Mammary epithelial cell (primary cell): ENCODE results near the gene GRHL3.

ENCODE experiments used
- EZH2 ChIP-seq: IDR thresholded peaks from 2 replicates; pipeline ENCODE4 v1.6.1; 2012; ENCODE audit warnings: low read length, inconsistent platforms, borderline replicate concordance
- TF ChIP-seq, protein P1 (sequence below), 2 donors: IDR thresholded peaks in 1 of 2; conservative IDR thresholded peaks in 1 of 2; 2 replicates each; pipeline ENCODE4 v1.5.1; 2011 to 2012; ENCODE audit warnings: inconsistent platforms in 2 of 2, low read length in 2 of 2, mild to moderate bottlenecking in 2 of 2, control low read depth in 1 of 2, low read depth in 1 of 2; ENCODE audit not compliant: insufficient read depth in 1 of 2; ENCODE audit errors: extremely low read depth in 1 of 2

GRCh38 chr1:24364605-24364974, 45.4 kb downstream of the GRHL3 start:
- TF ChIP-seq, protein P1, sequence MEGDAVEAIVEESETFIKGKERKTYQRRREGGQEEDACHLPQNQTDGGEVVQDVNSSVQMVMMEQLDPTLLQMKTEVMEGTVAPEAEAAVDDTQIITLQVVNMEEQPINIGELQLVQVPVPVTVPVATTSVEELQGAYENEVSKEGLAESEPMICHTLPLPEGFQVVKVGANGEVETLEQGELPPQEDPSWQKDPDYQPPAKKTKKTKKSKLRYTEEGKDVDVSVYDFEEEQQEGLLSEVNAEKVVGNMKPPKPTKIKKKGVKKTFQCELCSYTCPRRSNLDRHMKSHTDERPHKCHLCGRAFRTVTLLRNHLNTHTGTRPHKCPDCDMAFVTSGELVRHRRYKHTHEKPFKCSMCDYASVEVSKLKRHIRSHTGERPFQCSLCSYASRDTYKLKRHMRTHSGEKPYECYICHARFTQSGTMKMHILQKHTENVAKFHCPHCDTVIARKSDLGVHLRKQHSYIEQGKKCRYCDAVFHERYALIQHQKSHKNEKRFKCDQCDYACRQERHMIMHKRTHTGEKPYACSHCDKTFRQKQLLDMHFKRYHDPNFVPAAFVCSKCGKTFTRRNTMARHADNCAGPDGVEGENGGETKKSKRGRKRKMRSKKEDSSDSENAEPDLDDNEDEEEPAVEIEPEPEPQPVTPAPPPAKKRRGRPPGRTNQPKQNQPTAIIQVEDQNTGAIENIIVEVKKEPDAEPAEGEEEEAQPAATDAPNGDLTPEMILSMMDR (conservative IDR thresholded peaks at IDR 0.05 in 1 of 2, IDR thresholded peaks at IDR 0.05 in 1 of 2; ENCODE audit: extremely low read depth in 1 of 2, insufficient read depth in 1 of 2, low read depth in 1 of 2, low read length in 2 of 2): no peak
- TF ChIP-seq EZH2: no peak
